ENCODE data around the gene ARAP1.

ARAP1 gene

DNA sequence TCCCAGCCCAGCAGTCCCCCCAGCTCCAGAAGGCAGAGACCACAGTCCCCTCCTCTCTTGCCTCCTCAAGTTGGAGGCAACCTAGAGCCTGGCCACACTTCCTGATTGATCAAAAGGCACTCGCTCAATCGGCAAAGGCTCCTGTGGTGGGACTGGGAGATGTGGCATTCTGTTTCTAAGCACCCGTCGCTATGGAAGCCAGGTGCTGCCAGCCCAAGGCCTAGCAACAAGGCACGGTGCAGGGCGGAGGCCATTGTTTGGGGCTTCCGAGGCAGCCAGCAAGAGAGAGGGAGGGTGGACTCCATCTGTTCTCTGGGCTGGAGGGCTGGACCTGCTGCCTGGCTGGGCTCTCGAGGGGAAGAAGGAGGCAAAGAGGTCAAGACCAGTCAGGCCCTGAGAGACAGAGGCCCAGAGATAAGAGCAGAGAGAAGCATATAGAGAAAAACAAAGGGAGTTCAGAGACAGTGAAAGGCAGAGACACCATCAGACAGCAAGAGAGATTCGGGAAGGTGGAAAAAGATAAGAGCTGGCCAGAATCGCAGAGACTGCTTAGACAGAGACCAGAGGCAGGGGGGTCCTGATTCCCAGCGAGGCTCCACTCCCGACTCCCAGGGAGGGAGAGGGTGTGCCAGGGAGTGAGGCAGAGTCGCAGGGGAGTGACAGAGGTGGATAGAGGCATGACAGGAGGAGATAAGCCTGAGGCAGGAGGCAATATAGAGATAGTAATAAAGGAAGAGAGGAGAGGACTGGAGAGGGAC lies 99.2 kb downstream of the ARAP1 start:
- peak; percentile 62 to 84 for DNase-seq

DNA sequence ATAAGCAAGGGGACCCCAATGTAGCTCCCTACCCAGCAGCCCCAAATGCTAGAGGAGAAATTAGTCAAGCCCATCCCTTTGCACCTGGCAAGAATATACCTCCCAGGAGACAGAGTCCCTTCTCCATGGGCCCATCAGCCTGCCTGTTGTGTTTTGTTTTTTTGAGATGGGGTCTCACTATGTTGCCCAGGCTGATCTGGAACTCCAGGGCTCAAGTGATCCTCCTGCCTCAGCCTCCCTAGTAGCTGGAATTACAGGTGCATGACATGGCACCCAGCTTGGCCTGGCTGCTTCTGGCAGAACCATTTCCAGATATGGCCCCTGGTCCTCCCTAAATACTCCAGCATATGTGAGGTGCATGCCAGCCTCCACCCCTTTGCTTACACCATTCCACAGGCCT lies 100.1 kb downstream of the ARAP1 start:
- no peak for DNase-seq

DNA sequence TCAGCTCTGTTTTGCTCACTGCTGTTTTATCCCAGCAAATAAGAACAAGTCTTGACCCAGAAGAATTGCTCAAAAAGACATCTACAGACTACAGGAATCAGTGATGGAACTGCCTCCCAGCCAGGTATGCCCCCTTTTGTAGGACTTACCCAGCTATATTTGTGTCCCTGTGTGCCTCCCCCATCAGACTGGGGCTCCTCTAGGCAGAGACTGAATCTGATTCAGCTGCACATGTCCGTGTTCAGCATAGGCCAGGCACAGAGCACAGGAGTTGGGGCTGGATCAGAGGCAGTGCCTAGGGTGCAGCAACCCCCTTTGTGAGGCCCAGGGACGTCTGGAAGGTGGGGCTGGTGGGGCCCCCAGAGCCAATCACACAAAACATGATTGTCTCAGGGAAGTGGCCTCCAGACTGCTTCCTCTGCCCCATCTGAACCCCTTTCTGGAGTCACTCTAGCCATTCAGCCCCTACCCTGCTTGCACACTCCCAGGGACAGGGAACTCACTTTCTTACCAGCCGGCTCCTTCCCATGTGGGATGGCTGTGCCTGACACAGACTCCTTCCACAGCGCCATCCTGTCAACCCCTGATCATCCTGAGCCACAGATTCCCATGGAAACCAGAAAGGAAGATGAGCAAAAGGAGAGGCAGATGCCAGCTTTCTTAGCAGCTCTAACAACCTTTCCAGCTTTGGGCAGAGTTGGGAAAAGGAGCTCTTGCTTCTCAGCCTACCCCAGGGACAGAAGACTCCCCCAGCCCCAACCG lies 102.8 kb downstream of the ARAP1 start:
- no peak for DNase-seq

GRCh38 chr11:72648384-72649136 lies 103.6 kb downstream of the ARAP1 start:
- no peak for DNase-seq

DNA sequence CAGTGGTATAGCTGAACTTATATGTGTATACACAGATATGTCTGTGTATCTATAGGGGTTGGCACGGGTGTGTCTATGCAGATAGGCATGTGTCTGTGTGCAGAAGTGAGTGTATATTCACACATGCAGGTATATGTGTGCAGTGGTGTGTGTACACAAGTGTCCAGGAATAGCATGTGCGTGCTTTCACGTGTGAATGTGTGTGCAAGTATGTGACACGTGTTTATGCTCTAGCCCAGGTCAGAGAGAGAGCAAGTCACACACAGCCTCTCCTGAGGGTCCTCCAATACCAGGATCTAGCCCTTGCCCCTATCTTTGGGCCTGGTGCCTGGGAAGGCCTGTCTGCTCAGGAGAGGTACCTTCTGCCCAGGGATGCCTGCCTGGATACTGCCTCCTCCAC lies 104.3 kb downstream of the ARAP1 start:
- DNase-seq, result no peak

- no peak for DNase-seq
Observed at GRCh38 chr11:72646472-72646871, 105.7 kb downstream of the ARAP1 start.

DNA sequence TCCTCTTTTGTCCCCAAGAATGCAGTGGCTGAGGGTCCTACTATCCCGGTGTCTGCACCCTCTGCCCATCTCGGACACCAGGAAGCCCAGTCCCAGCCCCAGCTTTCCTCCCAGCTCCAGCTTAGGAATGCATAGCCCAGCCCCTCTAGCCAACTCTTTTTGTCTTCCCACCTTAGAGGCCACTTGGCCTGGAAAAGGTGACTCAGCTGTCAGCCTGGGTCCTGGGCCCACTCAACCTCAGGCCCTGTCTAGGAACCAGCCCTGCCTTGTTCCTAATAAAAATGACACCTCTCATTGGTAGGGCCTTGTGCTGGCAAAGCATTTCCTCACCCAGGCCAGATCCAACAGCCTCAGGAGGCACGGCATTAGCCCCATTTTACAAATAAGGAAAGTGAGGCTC lies 106.2 kb downstream of the ARAP1 start:
- DNase-seq, result no peak

DNA sequence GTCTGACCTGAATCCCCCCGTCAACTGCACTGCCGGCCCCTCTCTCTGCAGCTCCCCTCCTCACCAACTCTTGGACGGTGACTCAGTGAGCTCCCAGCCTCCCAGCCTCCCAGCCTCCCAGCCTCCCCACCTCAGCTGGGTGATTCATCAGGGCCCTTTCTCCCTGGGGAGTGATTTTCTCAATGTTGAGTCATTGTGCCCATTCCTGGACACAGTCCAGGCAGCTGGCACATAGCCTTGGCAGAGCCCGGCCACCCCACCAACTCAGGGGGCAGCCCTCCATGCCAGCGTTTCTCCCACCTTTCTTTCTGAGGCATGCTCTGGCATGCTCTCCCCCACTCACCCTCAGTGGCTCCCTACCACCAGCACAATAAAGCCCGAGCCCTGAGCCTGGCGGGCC lies 108.7 kb downstream of the ARAP1 start:
- DNase-seq, result no peak

DNA sequence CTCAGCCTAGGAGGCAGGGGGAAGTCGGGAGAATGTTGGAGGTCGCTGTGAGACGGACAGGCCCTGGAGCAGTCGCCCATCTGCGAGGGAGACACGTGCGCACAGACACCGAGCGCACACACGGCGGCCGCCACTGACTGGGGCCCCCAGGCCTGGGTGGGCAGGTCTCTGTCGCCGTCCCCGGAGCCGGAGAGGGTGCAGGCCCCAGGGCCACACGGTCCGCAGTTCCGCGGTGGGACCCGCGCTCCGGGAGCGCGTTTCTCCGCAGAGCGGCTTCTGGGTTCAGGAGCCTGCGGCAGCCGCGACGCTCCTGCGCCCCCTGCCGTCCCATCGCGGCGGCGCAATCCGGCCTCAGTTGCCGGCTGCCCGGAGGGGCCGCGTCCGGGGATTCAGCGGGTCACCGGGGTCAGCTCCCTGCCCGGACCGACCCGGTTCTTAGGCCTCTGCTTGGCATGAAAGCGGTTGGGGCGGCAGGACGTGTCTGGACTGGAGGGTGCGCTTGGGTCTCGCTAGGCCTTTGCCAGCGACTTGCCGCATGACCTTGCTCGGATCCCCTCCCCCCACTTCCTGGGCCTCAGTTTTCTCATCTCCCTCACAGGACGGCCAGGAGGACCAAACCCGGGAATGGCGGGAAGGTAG lies 109.2 kb downstream of the ARAP1 start:
- DNase-seq, result peak; percentile 42 to 72

DNA sequence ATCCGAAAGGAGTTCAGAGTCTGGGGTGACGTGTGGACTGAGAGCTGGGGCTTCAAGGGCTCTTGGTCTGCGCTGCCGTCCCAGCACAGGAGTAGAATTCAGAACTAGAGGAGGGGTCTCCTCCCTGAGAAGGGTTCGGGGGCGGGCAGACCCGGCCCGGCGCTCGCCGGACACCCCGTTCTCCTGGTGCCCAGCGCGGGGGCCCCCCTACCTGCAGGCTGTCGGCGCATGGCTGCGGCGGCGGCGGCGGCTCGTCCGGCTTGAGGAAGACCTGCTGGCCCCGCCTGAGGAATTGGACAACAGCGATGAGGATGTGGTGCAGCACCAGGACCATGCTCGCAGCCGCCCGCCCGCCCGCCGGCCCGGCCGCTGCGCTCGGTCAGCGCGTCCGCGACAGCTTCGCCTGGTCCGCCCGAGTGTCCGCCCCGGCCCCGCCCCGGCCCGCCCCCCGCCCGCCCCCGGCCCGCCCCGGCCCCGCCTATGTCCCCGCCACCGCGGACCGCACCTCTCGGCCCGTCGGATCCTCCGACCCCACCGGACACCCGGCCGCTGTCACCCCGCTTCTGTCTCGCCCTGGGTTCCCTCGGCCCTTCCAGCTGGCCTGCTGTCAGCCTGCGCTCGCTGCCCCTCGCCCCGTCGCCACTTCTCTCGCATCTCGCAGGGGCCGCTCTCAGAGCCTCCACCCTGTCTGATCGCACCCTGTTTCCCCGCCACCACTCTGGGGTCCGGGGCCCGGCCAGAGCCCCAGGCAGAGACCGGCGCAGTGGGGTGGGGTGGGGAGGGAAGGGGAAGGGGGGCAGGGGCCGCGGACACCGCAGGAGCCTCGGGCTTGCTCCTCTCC lies 109.9 kb downstream of the ARAP1 start:
- DNase-seq, result peak in 1 of 2 experiments; percentile 56

- no peak for DNase-seq
Observed at GRCh38 chr11:72641522-72642042, 110.6 kb downstream of the ARAP1 start.

- DNase-seq, result no peak
Observed at GRCh38 chr11:72639502-72640375, 112.5 kb downstream of the ARAP1 start.

- DNase-seq, result no peak
Observed at GRCh38 chr11:72637926-72638325, 114.3 kb downstream of the ARAP1 start.

GRCh38 chr11:72637198-72637597 lies 115.0 kb downstream of the ARAP1 start:
- peak; percentile 13 to 26 for DNase-seq

DNA sequence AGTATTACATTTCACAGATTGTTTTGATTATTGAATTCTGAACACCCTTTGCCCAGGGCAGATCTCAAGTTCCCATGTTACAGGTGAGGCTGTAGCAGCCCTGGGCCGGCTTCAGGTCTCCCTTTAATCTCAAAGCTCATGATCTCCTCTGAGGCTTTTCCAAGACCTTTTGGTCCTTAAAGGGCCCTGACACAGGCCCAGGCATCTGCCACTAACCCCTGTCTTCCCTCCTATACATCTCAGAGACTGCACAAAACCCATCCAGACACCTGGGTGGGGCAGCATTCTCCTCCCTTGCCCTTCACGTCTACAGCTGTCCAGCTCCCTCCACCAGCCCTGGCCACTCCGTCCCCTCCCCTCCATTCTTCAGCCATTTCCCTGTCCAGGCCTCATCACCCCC lies 115.8 kb downstream of the ARAP1 start:
- no peak for DNase-seq

DNA sequence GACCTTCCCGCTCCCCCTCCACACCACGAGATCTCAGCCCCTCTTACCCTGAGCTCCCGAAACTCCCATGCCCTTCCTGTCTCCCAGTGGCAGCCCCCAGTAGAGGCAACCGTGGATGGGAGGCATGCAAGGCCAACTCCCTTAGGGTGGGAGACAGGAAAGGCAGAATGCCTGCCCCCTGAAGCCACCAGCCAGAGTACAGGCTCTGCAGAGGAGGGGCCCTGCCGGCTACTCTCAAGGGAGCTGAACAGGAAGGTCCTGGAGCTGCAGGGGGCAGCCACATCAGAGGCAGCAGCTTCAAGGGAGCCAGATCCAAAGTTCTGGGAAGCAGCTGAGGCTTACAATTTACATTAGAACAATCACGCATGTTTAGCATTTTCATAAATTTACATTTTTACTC lies 116.3 kb downstream of the ARAP1 start:
- no peak for DNase-seq

- no peak for DNase-seq
Observed at GRCh38 chr11:72635309-72635915, 116.8 kb downstream of the ARAP1 start.
